Right ventricle myocardium inferior (tissue), 1 donor: ENCODE measurements around the gene PCDHA10. TPM values are rescaled to one million over a fixed set of nuclear protein-coding genes. Genes with fewer than 3 reads are reported as not detected.
"Not testable (repeated sequence)": the region's sequence is repeated elsewhere in the genome, so short reads cannot be mapped to it uniquely, and the experiment has no call there.

ENCODE experiments used
- ATAC-seq: fragments of 200-7000 bp; cut with Tn5 transposase; one replicate; pipeline ENCODE4 v1.9.1; 2020; ENCODE audit warnings: mild to moderate bottlenecking, moderate library complexity
- DNase-seq: peaks from one replicate; pipeline ENCODE4 v3.0.0; 2021; ENCODE audit errors: missing footprints
- intact Hi-C: fragments of 100-400 bp; cut with DNase I; formaldehyde crosslinking; loops from one replicate; pipeline ENCODE4 v1.11.0; 2022
- long read RNA-seq: library from polyadenylated mRNA; unstranded; transcript quantifications from one replicate; pipeline ENCODE4 v2.0.0, GENCODE V29; 2021
- total RNA-seq: library from RNA; stranded (reverse); fragmentation: NEBNext Ultra II Directional; extraction: Animal tissue kit (Norgen Biotek cat#: 25700); gene quantifications from one replicate; pipeline ENCODE4 v1.2.1, GENCODE V29; 2021
- donor health status: DM: no; HTN: yes; CAD: no; lungs with severe emphysema.

PCDHA10 gene
- 0.11 TPM for total RNA-seq
- long read RNA-seq: 0 reads

- ATAC-seq: no peak
- no peak for DNase-seq
- intact Hi-C loops: no loop called here
Observed at GRCh38 chr5:140855772-140856674, at the start of gene PCDHA10. TSS of gene PCDHA10 (plus strand) at chr5:140855897. CDS start at chr5:140856049, 152 bp downstream.

GRCh38 chr5:140806834-140807775 lies 48.6 kb upstream of the PCDHA10 start, which contains the start of gene PCDHA4:
TSS of gene PCDHA4 (plus strand) at chr5:140807068.
- no peak for ATAC-seq
- intact Hi-C loops: no loop called here
- peak; percentile 58 for DNase-seq

GRCh38 chr5:140808241-140808888 lies 47.3 kb upstream of the PCDHA10 start:
- ATAC-seq, intact Hi-C loops: not testable (repeated sequence)
- DNase-seq: peak; percentile 55

- ATAC-seq: no peak
Observed at GRCh38 chr5:140808889-140809291, 46.8 kb upstream of the PCDHA10 start.

GRCh38 chr5:140821375-140822280 lies 34.1 kb upstream of the PCDHA10 start, which contains the start of gene PCDHA5:
TSS of gene PCDHA5 (plus strand) at chr5:140821613.
- DNase-seq: peak; percentile 54
- ATAC-seq: no peak
- intact Hi-C loops: no loop called here

More at GRCh38 chr5:140808889-140809291, 46.8 kb upstream of the PCDHA10 start:
- DNase-seq: no peak
- intact Hi-C loops: no loop called here

- intact Hi-C loops: no loop called here
- DNase-seq (no peak), ATAC-seq (no peak)
Observed at GRCh38 chr5:140822281-140822629, 33.4 kb upstream of the PCDHA10 start.

- DNase-seq, ATAC-seq, intact Hi-C loops: not testable (repeated sequence)
Observed at GRCh38 chr5:140822969-140823368, 32.7 kb upstream of the PCDHA10 start.

GRCh38 chr5:140823475-140823874 lies 32.2 kb upstream of the PCDHA10 start:
- ATAC-seq (no peak), DNase-seq (peak; percentile 68)
- intact Hi-C loops: no loop called here

GRCh38 chr5:140827704-140828361 lies 27.9 kb upstream of the PCDHA10 start, which contains the start of gene PCDHA6:
TSS of gene PCDHA6 (plus strand) at chr5:140827960. CDS start at chr5:140828092, 132 bp downstream.
- ATAC-seq (no peak), DNase-seq (no peak)
- intact Hi-C loops: no loop called here

- no peak for ATAC-seq
- intact Hi-C loops: no loop called here
- DNase-seq: no peak
Observed at GRCh38 chr5:140828362-140828737, 27.3 kb upstream of the PCDHA10 start.

- intact Hi-C loops: loop anchor here (10.0 kb wide), 1 partner anchor 215 kb away; no protein-coding TSS in a partner anchor
- peak; percentile 62 for DNase-seq
- ATAC-seq: not testable (repeated sequence)
Observed at GRCh38 chr5:140829511-140830501, 25.9 kb upstream of the PCDHA10 start.

GRCh38 chr5:140833993-140834392 lies 21.7 kb upstream of the PCDHA10 start, which contains the start of gene PCDHA7:
TSS of gene PCDHA7 (plus strand) at chr5:140834269. CDS start at chr5:140834384, 115 bp downstream.
- DNase-seq: no peak
- intact Hi-C loops: loop anchor here (10.0 kb wide), 1 partner anchor 211 kb away; no protein-coding TSS in a partner anchor
- ATAC-seq: no peak

- intact Hi-C loops: loop anchor here (10.0 kb wide), 1 partner anchor 210 kb away; no protein-coding TSS in a partner anchor
- not testable (repeated sequence) for DNase-seq, ATAC-seq
Observed at GRCh38 chr5:140834439-140835008, 21.2 kb upstream of the PCDHA10 start.

GRCh38 chr5:140835622-140836510 lies 19.8 kb upstream of the PCDHA10 start:
- DNase-seq: peak; percentile 59
- intact Hi-C loops: loop anchor here (10.0 kb wide), 1 partner anchor 209 kb away; no protein-coding TSS in a partner anchor
- no peak for ATAC-seq
